T-helper 17 cell (primary cell): ENCODE data around the gene MAP4K3. TPM values are rescaled to one million over a fixed set of nuclear protein-coding genes. Genes with fewer than 3 reads are reported as not detected.
"Not testable (repeated sequence)": the region's sequence is repeated elsewhere in the genome, so short reads cannot be mapped to it uniquely, and the experiment has no call there.

ENCODE experiments used
- ATAC-seq: fragments of 150-1000 bp; cut with Tn5 transposase; 2 replicates; pipeline ENCODE4 v1.10.0; 2021; ENCODE audit warnings: mild to moderate bottlenecking, moderate library complexity
- DNase-seq, 3 donors: peaks; one replicate each; pipeline versions ENCODE4 v3.0.0 to v3.0.0-alpha.2; 2020 to 2021
- H3K9me3 ChIP-seq: one replicate; pipeline ENCODE4 v1.7.0; 2013; ENCODE audit warnings: low read length, mild to moderate bottlenecking; ENCODE audit not compliant: control insufficient read depth, poor library complexity, severe bottlenecking
- H3K27ac Mint-ChIP-seq: one replicate; pipeline ENCODE4 v1.8.0; 2022; ENCODE audit warnings: mild to moderate bottlenecking, moderate library complexity, mixed read lengths
- H3K27me3 Mint-ChIP-seq: one replicate; pipeline ENCODE4 v1.8.0; 2022; ENCODE audit warnings: mixed read lengths
- H3K36me3 Mint-ChIP-seq: one replicate; pipeline ENCODE4 v1.8.0; 2022; ENCODE audit warnings: low read depth, mixed read lengths
- H3K4me1 Mint-ChIP-seq: one replicate; pipeline ENCODE4 v1.8.0; 2022; ENCODE audit warnings: mild to moderate bottlenecking, mixed read lengths
- H3K4me3 Mint-ChIP-seq: one replicate; pipeline ENCODE4 v1.8.0; 2022; ENCODE audit warnings: mild to moderate bottlenecking, moderate library complexity, mixed read lengths
- total RNA-seq, 4 donors: library from RNA in 2 of 4; stranded (reverse) in 2 of 4; gene quantifications; one replicate each; pipeline ENCODE4 v1.2.3 and lab custom pipeline; 2022 to 2026

MAP4K3 gene
- total RNA-seq, 2 donors from 2014 or later = 18.8 to 19.7 TPM

DNA sequence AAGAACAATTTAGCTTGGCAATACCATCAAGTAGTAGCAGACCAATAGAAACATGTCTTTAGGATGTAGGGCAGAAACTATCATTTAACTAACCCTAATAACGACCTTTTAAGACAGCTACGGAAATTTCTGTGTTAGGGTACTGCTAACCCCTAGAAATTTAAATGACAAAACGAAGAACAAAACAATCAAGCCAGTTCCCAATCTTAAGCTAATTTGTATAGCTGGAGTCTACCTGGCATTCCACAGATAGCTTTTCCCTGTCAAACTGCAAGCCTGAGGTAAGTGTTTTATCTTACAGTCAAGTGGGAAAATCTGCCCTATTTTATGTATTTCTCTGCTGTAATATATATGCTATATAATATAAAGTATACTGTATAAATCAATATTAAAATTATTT is 155.7 kb downstream of the MAP4K3 start:
- Mint-ChIP-seq H3K27me3 (no peaks in the 10 kb centered on the region), H3K4me3 (no peak overlapping the region)
- no peak for ATAC-seq

DNA sequence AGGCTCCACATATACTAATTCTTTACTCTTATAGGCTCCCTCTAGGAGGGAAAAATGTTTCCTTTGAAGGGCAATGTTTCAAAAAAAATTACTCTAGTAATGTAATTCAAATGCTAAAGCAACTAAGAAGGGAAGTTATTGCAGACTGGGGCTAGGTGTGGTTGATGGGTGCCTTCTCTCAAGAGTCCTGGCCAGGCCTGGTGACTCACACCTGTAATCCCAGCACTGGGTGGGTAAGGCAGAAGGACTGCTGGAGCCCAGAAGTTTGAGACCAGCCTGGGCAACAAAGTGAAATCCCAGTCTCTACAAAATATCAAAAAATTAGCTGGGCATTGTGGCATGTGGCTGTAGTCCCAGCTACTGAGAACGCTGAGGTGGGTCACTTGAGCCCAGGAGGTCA is 162.1 kb downstream of the MAP4K3 start:
- H3K36me3 Mint-ChIP-seq = peaks cover 9% of the 10 kb centered on the region
- ATAC-seq (no peak), DNase-seq (no peak)
- no peaks in the 10 kb centered on the region for H3K27me3 Mint-ChIP-seq
- no peak overlapping the region for H3K4me3 Mint-ChIP-seq
- H3K9me3 ChIP-seq = no peaks in the 10 kb centered on the region
- H3K4me1 Mint-ChIP-seq = peaks cover 2% of the 10 kb centered on the region
- H3K27ac Mint-ChIP-seq = no peak overlapping the region

More for the DNA sequence above, 155.7 kb downstream of the MAP4K3 start:
- Mint-ChIP-seq H3K36me3 (peaks cover 6% of the 10 kb centered on the region), H3K4me1 (peaks cover 2% of the 10 kb centered on the region), H3K27ac (no peak overlapping the region)
- no peak for DNase-seq
- no peaks in the 10 kb centered on the region for H3K9me3 ChIP-seq

DNA sequence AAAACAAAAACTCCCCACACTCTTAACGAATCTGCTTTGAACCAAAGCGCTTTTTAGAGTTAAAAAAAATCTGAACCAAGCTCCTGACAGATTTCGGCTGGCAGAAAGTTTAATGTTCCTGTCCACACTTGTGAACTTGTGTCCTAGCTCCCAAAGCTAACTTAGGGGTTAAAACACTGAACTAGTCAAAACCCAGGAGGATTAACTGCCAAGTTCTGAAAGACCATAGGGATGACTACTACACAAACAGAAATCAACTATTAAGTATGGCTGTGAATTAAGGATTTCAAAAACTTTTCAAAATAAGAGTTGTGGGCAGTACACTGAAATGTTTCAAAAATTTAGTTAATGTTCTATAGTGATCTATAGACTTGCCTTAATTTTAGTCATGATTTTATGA is 167.1 kb downstream of the MAP4K3 start:
- ATAC-seq (no peak), DNase-seq (no peak)
- no peaks in the 10 kb centered on the region for H3K9me3 ChIP-seq
- Mint-ChIP-seq H3K27ac (no peak overlapping the region), H3K27me3 (no peaks in the 10 kb centered on the region), H3K4me3 (no peak overlapping the region), H3K4me1 (peaks cover 5% of the 10 kb centered on the region), H3K36me3 (peaks cover 3% of the 10 kb centered on the region)

DNA sequence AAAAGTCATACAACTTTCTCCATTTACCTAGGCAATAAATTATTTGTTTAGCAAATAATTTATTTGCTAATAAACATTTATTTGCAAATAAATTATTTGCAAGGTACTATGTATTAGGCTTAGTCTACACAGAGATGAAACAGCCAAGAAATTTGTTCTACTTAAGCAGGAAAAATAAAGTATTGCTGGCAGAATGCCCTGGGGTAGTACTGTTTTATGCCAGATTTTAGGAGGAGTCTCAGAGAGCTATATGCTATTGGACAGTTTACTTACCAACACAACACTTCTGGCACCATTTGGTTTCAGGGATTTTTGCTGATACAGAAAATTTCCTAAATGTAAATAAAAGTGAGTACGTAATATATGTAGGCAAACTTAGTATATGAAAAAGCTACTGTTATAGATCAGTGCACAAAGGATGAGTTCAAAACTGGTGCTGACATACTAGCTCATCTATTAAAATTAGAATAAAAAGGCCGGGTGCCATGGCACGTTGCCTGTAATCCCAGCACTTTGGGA is 170.1 kb downstream of the MAP4K3 start:
- Mint-ChIP-seq H3K27ac (no peak overlapping the region), H3K4me3 (no peak overlapping the region), H3K36me3 (no peaks in the 10 kb centered on the region), H3K27me3 (no peaks in the 10 kb centered on the region), H3K4me1 (peaks cover 7% of the 10 kb centered on the region)
- DNase-seq (no peak), ATAC-seq (no peak)
- H3K9me3 ChIP-seq = no peaks in the 10 kb centered on the region

DNA sequence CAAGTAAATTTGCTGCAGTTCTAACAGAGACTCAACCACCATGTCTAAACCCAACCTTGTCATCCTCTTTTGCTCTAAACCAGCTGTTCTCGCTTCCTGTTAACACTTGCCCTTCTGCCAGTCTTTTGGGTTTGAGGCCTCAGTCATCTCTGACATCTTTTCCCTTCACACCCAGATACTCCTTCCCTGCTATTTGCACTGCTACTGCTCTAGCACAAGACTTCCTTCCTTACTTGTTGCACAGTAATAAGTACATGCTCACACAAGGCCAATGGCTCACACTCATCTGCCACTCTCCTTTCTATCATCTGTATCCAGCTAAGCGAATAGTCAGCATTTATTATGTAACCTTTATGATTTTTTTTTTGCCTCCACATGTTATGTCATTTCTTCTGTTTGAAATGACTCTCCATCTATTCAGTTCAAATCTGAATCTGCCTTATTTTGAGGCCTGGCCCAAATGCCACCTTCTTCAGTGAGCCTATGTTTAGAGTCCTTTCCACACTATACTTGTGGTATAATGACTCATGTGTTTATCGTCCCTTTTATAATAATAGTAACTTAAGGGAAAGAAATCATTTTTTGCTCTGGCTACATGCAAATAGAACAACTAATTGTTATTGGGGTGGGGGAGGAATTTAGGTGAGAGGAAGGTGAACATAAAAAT is 170.8 kb downstream of the MAP4K3 start:
- no peaks in the 10 kb centered on the region for H3K27me3 Mint-ChIP-seq
- no peak for ATAC-seq
- no peak overlapping the region for H3K4me3 Mint-ChIP-seq
- peaks cover 7% of the 10 kb centered on the region for H3K4me1 Mint-ChIP-seq
- DNase-seq = no peak
- peak overlapping the region; percentile 24 for H3K27ac Mint-ChIP-seq
- no peaks in the 10 kb centered on the region for H3K9me3 ChIP-seq
- H3K36me3 Mint-ChIP-seq = no peaks in the 10 kb centered on the region

DNA sequence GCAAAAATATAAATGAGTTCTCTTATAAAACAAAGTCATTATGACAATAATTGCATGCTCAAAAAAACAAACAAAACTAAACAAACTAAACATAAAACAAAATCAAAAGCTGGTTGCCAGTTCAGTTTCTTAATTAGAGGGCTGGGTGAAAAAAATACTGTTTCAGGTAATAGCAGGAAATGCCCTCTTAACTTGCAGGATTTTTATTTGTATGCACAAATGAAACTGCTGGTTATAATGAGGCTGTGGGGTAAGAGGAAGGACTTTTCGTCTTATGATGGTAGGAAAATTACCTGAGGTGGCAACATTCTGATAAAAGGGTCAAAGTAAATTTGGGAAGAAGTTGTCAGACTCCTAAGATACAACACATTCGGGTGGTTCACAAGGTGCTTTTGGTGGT is 171.8 kb downstream of the MAP4K3 start:
- Mint-ChIP-seq H3K27me3 (no peaks in the 10 kb centered on the region), H3K4me3 (no peak overlapping the region), H3K4me1 (peaks cover 7% of the 10 kb centered on the region), H3K36me3 (no peaks in the 10 kb centered on the region), H3K27ac (peak overlapping the region; percentile 77)
- ATAC-seq = no peak
- DNase-seq = no peak
- H3K9me3 ChIP-seq = no peaks in the 10 kb centered on the region

DNA sequence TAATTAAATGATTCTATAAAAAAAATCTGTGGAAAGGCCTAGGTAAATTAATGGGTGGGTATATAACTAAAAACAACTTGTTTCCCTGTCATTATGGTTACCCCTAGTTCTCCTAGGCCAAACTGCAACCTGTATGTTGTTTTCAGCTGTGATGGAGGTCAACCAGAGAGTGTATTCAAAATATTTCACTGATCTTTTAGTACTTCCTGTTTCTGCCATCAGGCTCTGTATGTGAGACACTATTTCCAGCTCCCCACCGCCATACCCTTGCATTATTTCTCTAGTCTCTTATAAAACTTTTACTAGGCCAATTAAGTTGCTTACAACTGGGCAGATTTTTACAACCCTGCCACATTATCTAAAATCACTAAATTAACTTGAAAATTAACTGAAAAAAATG is 172.4 kb downstream of the MAP4K3 start:
- DNase-seq = no peak
- Mint-ChIP-seq H3K27me3 (no peaks in the 10 kb centered on the region), H3K4me1 (peaks cover 7% of the 10 kb centered on the region)

DNA sequence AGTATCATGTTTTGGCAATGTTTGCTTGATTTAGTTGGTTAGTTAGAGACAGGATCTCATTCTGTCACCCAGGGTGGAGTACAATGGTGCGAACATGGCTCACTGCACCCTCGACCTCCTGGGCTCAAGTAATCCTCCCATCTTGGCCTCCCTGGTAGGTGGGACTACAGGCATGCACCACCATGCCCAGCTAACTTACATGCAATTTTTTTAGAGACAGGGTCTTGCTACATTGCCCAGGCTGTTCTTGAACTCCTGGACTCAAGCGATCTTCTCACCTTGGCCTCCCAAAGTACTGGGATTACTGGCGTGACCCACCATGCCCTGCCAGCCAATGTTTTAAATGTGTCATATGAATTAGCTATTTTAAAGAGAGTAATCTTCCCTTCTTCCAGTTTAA is 177.0 kb downstream of the MAP4K3 start:
- peaks cover 2% of the 10 kb centered on the region for H3K4me1 Mint-ChIP-seq
- H3K27me3 Mint-ChIP-seq = no peaks in the 10 kb centered on the region
- H3K9me3 ChIP-seq = no peaks in the 10 kb centered on the region
- no peak for ATAC-seq
- no peak overlapping the region for H3K4me3 Mint-ChIP-seq
- no peak for DNase-seq
- no peak overlapping the region for H3K27ac Mint-ChIP-seq
- H3K36me3 Mint-ChIP-seq = peaks cover 4% of the 10 kb centered on the region

More for the DNA sequence above, 172.4 kb downstream of the MAP4K3 start:
- no peak for ATAC-seq
- peak overlapping the region; percentile 77 for H3K27ac Mint-ChIP-seq
- no peak overlapping the region for H3K4me3 Mint-ChIP-seq
- no peaks in the 10 kb centered on the region for H3K9me3 ChIP-seq
- no peaks in the 10 kb centered on the region for H3K36me3 Mint-ChIP-seq

DNA sequence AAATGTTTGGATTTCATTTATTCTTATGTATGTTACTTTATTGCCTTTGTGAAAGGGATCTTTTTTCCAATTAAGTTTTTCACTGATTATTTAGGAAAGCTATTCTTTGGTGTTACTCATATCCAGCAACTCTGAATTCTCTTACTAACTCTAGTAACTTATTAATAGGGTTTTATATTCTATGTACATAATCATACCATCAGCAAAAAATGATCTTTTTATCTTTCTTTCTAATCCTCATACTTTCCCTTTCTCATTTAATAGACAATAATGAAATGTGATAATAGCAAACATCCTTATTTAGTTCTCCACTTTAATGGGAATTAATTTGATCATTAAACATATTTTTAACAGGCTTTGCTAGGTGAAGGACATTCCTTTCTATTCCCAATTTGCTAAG is 181.0 kb downstream of the MAP4K3 start:
- no peaks in the 10 kb centered on the region for H3K27me3 Mint-ChIP-seq
- H3K27ac Mint-ChIP-seq = no peak overlapping the region
- peaks cover 13% of the 10 kb centered on the region for H3K36me3 Mint-ChIP-seq
- H3K4me1 Mint-ChIP-seq = no peaks in the 10 kb centered on the region
- DNase-seq (no peak), ATAC-seq (no peak)
- H3K9me3 ChIP-seq = no peaks in the 10 kb centered on the region
- H3K4me3 Mint-ChIP-seq = no peak overlapping the region

DNA sequence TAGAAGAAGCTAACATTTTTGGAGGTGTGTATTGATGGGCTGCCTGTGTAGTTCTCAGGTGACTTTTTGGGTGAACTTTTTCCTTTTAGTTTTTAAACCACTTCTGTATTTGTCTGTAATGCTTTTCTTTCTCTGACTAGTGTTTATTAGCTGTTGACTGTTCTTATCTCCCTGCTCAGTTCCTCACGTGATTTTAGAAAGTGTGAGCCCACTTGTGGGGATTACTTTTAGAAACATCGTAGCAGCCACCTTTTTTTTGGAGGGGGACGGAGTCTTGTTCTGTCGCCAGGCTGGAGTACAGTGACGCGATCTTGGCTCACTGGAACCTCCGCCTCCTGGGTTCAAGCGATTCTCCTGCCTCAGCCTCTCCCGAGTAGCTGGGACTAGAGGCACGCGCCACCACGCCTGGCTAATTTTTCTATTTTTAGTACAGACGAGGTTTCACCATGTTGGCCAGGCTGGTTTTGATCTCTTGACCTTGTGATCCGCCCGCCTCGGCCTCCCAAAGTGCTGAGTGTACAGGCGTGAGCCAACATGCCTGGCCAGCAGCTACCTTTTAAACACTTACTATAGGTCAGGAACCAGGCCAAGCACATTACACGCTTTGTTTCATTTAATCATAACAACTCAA is 184.1 kb downstream of the MAP4K3 start:
- Mint-ChIP-seq H3K4me1 (peaks cover 2% of the 10 kb centered on the region), H3K27ac (no peak overlapping the region), H3K27me3 (no peaks in the 10 kb centered on the region), H3K36me3 (peaks cover 14% of the 10 kb centered on the region), H3K4me3 (no peak overlapping the region)
- ATAC-seq = no peak
- no peak for DNase-seq
- H3K9me3 ChIP-seq = no peaks in the 10 kb centered on the region

DNA sequence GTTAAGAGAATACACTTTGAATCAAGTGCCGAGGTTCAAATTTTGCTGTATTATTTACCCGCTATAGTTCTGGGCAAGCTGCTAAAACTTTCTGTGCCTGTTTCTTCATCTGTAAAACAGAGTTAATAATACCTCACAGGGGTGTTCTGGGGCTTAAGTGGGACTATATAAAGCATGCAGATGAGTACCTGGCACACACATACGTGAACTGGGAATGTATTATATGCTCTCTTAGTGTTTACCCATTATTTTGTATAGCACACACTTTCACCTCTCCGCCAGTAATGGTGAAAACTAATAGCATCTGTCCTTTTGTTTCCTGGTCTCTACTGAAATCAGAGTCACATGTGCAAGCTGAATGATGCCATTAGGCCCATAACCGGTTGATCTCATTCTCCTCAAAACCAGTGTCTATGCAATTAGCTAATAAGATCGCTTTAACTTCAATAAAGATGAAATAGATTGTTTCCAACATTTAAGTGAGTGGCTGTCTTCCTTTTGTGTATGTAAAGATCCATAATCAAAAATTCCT is 189.5 kb downstream of the MAP4K3 start:
- no peak for ATAC-seq
- Mint-ChIP-seq H3K27ac (no peak overlapping the region), H3K4me1 (peaks cover 16% of the 10 kb centered on the region), H3K36me3 (peaks cover 4% of the 10 kb centered on the region), H3K4me3 (no peak overlapping the region), H3K27me3 (no peaks in the 10 kb centered on the region)
- H3K9me3 ChIP-seq = no peaks in the 10 kb centered on the region
- DNase-seq = no peak

DNA sequence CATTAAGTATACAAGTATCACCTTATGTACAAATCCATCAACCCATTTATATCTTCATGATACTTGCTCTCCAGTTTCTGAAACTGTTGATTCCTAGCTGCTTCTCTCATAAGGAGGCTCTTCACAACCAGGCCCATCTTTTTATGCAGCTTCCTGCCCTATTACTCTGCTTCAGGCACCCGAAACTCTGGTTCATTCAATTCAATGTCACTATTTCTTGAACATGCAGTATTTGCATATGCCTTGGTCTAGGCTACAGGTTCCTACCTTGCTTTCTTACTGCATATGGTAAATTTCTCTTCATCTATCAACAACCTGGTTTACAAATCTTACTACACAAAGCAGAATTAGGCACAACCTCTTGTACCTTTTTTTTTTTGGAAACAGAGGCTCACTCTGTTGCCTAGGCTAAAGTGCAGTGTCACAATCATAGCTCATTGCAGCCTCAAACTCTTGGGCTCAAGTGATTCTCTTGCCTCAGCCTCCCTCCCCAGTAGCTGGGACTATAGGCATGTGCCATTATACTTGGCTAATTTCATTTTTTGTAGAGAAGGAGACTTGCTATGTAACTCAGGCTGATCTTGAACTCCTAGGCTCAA is 190.6 kb downstream of the MAP4K3 start:
- Mint-ChIP-seq H3K4me1 (peaks cover 16% of the 10 kb centered on the region), H3K27me3 (no peaks in the 10 kb centered on the region), H3K36me3 (peaks cover 4% of the 10 kb centered on the region), H3K4me3 (no peak overlapping the region), H3K27ac (no peak overlapping the region)
- no peak for DNase-seq
- no peak for ATAC-seq
- H3K9me3 ChIP-seq = no peaks in the 10 kb centered on the region

DNA sequence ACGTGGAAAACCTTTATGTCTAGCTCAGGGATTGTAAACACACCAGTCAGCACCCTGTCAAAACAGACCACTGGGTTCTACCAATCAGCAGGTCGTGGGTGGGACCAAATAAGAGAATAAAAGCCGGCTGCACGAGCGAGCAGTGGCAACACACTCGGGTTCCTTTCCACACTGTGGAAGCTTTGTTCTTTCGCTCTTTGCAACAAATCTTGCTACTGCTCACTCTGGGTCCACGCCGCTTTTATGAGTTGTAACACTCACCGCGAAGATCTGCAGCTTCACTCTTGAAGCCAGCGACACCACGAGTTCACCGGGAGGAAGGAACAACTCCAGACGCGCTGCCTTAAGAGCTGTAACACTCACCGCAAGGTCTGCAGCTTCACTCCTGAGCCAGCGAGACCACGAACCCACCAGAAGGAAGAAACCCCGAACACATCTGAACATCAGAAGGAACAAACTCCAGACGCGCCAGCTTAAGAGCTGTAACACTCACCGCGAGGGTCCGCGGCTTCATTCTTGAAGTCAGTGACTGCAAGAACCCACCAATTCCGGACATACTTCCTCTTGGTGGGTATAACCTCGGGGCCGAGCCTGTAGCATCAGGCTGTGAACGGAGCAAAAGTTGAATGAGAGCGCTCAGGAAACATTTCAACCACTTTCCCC is 192.0 kb downstream of the MAP4K3 start:
- H3K9me3 ChIP-seq, H3K36me3 Mint-ChIP-seq, DNase-seq, H3K27me3 Mint-ChIP-seq: not testable (repeated sequence)
- ATAC-seq = peak; percentile 57
- Mint-ChIP-seq H3K4me3 (peak overlapping the region; percentile 86), H3K4me1 (peaks cover 15% of the 10 kb centered on the region), H3K27ac (peak overlapping the region; percentile 82)
